Esophagus squamous epithelium (tissue), 5 donors: Measurements from ENCODE around the gene OR5A2. TPM values are rescaled to one million over a fixed set of nuclear protein-coding genes. Genes with fewer than 3 reads are reported as not detected.
"Not testable (repeated sequence)": the region's sequence is repeated elsewhere in the genome, so short reads cannot be mapped to it uniquely, and the experiment has no call there.

Experiments used
- DNase-seq: peaks from one replicate; lab custom pipeline; 2025; lab: John Stamatoyannopoulos, UW
- H3K27ac ChIP-seq, 4 donors: fragments of 200-600 bp; sonication (generic); one replicate each; pipeline ENCODE4 v1.5.1; 2016 to 2019; ENCODE audit warnings: mild to moderate bottlenecking in 1 of 4
- H3K27me3 ChIP-seq, 4 donors: fragments of 200-600 bp; sonication (generic); 1 replicate in 3 of 4; 2 replicates in 1 of 4; pipeline versions ENCODE4 v1.5.1 to v1.6.0; 2017 to 2021; ENCODE audit warnings: antibody characterized with exemption in 1 of 4
- H3K36me3 ChIP-seq, 3 donors: fragments of 200-600 bp; sonication (generic); one replicate each; pipeline ENCODE4 v1.5.1; 2016 to 2019
- H3K4me1 ChIP-seq, 3 donors: fragments of 200-600 bp; sonication (generic); one replicate each; pipeline ENCODE4 v1.5.1; 2017 to 2019
- H3K4me3 ChIP-seq, 4 donors: fragments of 200-600 bp; sonication (generic); 1 replicate in 3 of 4; 2 replicates in 1 of 4; pipeline ENCODE4 v1.5.1; 2016 to 2019; ENCODE audit warnings: mild to moderate bottlenecking in 2 of 4, moderate library complexity in 1 of 4
- H3K9me3 ChIP-seq, 3 donors: fragments of 200-600 bp; sonication (generic); one replicate each; pipeline ENCODE4 v1.5.1; 2016 to 2019
- CTCF ChIP-seq, 6 experiments: fragments of 450-650 bp in 4 of 6; fragments of 200-600 bp in 2 of 6; sonication (generic) in 2 of 6; IDR thresholded peaks; one replicate each; pipeline ENCODE4 v1.5.1; 2016 to 2019; ENCODE audit warnings: antibody characterized with exemption in 6 of 6, mild to moderate bottlenecking in 4 of 6, moderate library complexity in 4 of 6
- POLR2A ChIP-seq, 4 donors: fragments of 450-650 bp; IDR thresholded peaks; one replicate each; pipeline ENCODE4 v1.6.1; 2017; ENCODE audit warnings: antibody characterized with exemption in 4 of 4, mild to moderate bottlenecking in 4 of 4, moderate library complexity in 3 of 4
- WGBS, 2 donors: methylation state at CpG; one replicate each; pipeline ENCODE4 v1.1.5; 2018; 5-methylcytosine and 5-hydroxymethylcytosine counted together
- intact Hi-C: fragments of 100-400 bp; cut with DNase I; formaldehyde crosslinking; loops from one replicate; pipeline ENCODE4 v1.15.0; 2022
- total RNA-seq, 4 donors: library from RNA; depleted of rRNA; stranded (reverse); fragments of >200 nt; gene quantifications; one replicate each; pipeline ENCODE4 v1.1.0, GENCODE V29; 2016
- donor health status: DM: yes; HTN: yes; CAD: no.

The OR5A2 gene
- total RNA-seq, 4 donors from 2014 or later, result not detected

- TF ChIP-seq CTCF (IDR thresholded peaks at IDR 0.05) (no peak), POLR2A (IDR thresholded peaks at IDR 0.05) (no peak)
- no peaks in the 10 kb centered on the region for H3K4me1 ChIP-seq
- H3K4me3 ChIP-seq, result no peak overlapping the region
- DNase-seq, result no peak
- no peak overlapping the region for H3K27ac ChIP-seq
- intact Hi-C loops, result no loop called here
- peaks cover 0 to 13% (median 0%) of the 10 kb centered on the region in 3 donors for H3K9me3 ChIP-seq
- WGBS, 2 donors, result 41 to 46% methylated on average over 2 of the region's 2 CpGs
- H3K27me3 ChIP-seq, result no peaks in the 10 kb centered on the region
- no peaks in the 10 kb centered on the region for H3K36me3 ChIP-seq
These were observed 25.0 kb downstream of the OR5A2 start for GRCh38 chr11:59401262-59401552.

DNA sequence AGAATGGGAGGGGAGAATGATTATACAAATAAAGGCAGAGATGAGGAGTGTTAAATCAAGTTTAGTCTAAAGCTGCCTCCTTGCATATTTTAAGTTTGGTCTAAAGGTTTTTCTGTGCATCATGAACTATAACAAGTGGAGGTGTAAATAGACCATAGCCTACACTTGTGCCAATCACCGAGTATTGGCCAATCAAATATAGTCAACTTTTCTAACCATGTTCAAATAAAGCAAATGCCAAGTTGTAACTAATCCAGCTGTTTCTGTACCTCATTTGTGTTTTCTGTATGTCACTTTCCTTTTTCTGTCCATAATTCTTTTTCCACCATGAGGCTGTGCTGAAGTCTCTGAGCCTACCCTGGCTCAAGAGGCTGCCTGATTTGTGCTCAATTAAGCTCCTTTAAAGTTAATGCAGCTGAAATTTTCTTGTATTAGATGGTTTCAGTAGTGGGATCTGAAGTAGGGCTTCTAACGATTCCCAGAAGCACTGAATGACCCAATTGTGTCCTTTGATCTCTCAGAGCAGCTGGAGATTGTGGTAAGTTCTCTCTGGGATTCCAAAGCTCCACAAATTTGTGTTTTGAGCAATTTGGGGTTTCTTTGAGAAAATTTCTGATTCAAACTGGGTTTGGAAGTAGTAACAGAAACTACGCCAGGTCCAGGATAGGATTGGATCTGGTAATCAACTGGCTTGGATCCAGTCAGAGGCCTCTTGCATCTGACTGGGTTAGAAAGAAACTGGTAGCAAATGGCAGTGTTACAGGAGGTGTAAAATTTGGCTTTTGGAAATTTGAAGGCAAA, 25.6 kb downstream of the OR5A2 start:
- H3K9me3 ChIP-seq, result peaks cover 0 to 13% (median 0%) of the 10 kb centered on the region in 3 donors
- TF ChIP-seq POLR2A (IDR thresholded peaks at IDR 0.05) (no peak), CTCF (IDR thresholded peaks at IDR 0.05) (no peak)
- no peak overlapping the region for H3K27ac ChIP-seq
- H3K4me1 ChIP-seq, result no peaks in the 10 kb centered on the region
- no peaks in the 10 kb centered on the region for H3K27me3 ChIP-seq
- whole genome bisulfite sequencing, 2 donors, result 61 to 65% methylated on average over 3 of the region's 3 CpGs
- H3K4me3 ChIP-seq, result no peak overlapping the region
- no peak for DNase-seq
- no peaks in the 10 kb centered on the region for H3K36me3 ChIP-seq
- intact Hi-C loops, result no loop called here

DNA sequence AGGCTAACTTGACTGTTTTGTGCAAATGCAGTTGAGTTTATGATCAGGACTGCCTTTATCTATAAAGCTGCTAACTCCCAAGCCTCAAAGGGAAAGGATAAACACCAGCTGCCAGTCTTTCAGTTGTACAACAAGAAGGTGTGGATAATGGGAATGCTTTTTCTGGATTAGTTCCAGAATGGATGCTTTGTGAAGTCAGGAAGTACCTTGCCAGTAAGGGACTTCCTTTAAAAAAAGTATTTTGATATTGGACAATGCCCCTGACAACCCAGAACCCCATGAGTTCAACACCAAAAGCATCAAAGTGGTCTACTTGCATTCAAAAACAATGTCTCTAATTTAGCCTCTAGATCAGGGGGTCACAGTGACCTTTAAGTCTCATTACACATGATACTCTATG, 32.0 kb downstream of the OR5A2 start:
- no peaks in the 10 kb centered on the region for H3K4me1 ChIP-seq
- no peaks in the 10 kb centered on the region for H3K27me3 ChIP-seq
- H3K27ac ChIP-seq, result no peak overlapping the region
- H3K4me3 ChIP-seq, result no peak overlapping the region
- intact Hi-C loops, result no loop called here
- no peaks in the 10 kb centered on the region for H3K9me3 ChIP-seq
- TF ChIP-seq POLR2A (IDR thresholded peaks at IDR 0.05), result no peak
- no peak for TF ChIP-seq CTCF (IDR thresholded peaks at IDR 0.05)
- no peaks in the 10 kb centered on the region for H3K36me3 ChIP-seq
- no peak for DNase-seq

DNA sequence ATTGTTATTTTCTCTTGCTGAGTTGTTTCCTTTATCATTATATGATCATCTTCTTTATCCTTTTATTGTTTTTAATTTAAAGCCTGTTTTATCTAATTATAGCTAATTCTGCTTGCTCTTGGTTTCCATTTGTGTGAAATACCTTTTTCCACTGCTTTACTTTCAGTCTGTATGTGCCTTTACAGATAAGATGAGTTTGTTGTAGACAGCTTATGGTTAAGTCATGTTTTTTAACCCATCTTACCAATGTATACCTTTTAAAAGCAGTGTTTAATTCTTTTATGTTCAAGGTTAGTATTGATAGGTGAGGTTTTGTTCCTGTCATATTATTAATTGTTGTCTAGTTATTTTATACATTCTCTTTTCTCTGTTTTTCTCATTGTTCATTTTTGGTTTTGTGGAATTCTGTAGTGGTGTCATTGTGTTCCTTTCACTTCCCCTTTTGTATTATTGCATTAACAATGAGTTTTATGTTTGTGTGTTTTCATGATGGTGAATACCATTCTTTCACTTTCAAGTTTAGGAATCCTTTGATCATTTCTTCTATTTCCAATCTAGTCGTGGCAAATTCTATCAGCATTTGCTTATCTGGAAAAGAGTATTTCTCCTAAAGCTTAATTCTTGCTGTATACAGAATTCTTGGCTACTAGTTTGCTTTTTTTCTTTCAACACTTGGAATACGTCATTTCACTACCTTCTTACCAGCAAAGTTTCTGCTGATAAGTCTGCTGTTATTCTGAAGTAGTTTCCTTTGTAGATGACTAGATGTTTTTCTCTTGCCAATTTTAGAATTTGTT, 45.8 kb downstream of the OR5A2 start:
- Histone ChIP-seq H3K4me3 (no peak overlapping the region), H3K36me3 (no peaks in the 10 kb centered on the region), H3K4me1 (no peaks in the 10 kb centered on the region), H3K9me3 (no peaks in the 10 kb centered on the region), H3K27me3 (no peaks in the 10 kb centered on the region), H3K27ac (no peak overlapping the region)
- intact Hi-C loops, result no loop called here
- no peak for DNase-seq
- TF ChIP-seq POLR2A (IDR thresholded peaks at IDR 0.05), result no peak
- TF ChIP-seq CTCF (IDR thresholded peaks at IDR 0.05), result no peak
- WGBS, 2 donors, result 47 to 62% methylated on average over 2 of the region's 2 CpGs

- H3K27me3 ChIP-seq, DNase-seq, H3K4me1 ChIP-seq, H3K4me3 ChIP-seq, H3K9me3 ChIP-seq, intact Hi-C loops, H3K36me3 ChIP-seq, H3K27ac ChIP-seq: not testable (repeated sequence)
- 33% methylated on average over 3 of the region's 3 CpGs; no CpG with 5 or more reads in 1 of the 2 donors for WGBS, 2 donors
These were observed 53.9 kb downstream of the OR5A2 start for GRCh38 chr11:59372324-59372723.
